HL-60 (cell line): Measurements from ENCODE around the gene KCNC3.

Experiments
- GABPA ChIP-seq: IDR thresholded peaks from 2 replicates; pipeline ENCODE4 v1.6.1; 2012; ENCODE audit warnings: low read depth
- POLR2AphosphoS5 ChIP-seq: IDR thresholded peaks from 2 replicates; pipeline ENCODE4 v1.6.1; 2012; ENCODE audit warnings: low read depth
- SPI1 ChIP-seq: IDR thresholded peaks from 2 replicates; pipeline ENCODE4 v1.6.1; 2012; ENCODE audit warnings: low read depth, mild to moderate bottlenecking, borderline replicate concordance
- TF ChIP-seq, protein P1 (sequence below): IDR thresholded peaks from one replicate; pipeline ENCODE4 v1.5.1; 2011; ENCODE audit warnings: low read length, control low read depth, inconsistent platforms; ENCODE audit not compliant: insufficient read depth
- TF ChIP-seq, protein P2 (sequence below): IDR thresholded peaks from 2 replicates; pipeline ENCODE4 v1.6.1; 2012; ENCODE audit warnings: low read depth; ENCODE audit not compliant: insufficient replicate concordance

DNA sequence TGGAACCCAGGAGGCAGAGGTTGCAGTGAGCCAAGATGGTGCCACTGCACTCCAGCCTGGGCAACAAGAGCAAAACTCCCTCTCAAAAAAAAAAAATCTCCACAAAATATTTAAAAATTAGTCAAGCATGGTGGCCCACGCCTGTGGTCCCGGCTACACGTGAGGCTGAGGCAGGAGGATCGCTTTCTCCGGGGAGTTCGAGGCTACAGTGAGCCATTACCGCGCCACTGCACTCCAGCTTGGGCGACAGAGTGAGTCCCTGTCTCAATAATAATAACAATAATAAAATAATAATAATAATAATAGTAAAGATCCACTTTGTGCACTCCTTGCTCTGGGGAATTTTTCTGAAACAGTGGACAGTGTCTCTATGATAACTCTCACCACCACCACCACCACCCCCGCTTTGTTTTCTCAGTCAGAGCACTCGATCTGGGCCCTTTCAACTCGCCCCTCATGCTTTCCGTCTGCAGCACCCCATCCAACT lies 27.6 kb upstream of the KCNC3 start:
- TF ChIP-seq, protein P1, sequence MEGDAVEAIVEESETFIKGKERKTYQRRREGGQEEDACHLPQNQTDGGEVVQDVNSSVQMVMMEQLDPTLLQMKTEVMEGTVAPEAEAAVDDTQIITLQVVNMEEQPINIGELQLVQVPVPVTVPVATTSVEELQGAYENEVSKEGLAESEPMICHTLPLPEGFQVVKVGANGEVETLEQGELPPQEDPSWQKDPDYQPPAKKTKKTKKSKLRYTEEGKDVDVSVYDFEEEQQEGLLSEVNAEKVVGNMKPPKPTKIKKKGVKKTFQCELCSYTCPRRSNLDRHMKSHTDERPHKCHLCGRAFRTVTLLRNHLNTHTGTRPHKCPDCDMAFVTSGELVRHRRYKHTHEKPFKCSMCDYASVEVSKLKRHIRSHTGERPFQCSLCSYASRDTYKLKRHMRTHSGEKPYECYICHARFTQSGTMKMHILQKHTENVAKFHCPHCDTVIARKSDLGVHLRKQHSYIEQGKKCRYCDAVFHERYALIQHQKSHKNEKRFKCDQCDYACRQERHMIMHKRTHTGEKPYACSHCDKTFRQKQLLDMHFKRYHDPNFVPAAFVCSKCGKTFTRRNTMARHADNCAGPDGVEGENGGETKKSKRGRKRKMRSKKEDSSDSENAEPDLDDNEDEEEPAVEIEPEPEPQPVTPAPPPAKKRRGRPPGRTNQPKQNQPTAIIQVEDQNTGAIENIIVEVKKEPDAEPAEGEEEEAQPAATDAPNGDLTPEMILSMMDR, result no peak
- TF ChIP-seq POLR2AphosphoS5, result no peak
- no peak for TF ChIP-seq GABPA
- TF ChIP-seq, protein P2, sequence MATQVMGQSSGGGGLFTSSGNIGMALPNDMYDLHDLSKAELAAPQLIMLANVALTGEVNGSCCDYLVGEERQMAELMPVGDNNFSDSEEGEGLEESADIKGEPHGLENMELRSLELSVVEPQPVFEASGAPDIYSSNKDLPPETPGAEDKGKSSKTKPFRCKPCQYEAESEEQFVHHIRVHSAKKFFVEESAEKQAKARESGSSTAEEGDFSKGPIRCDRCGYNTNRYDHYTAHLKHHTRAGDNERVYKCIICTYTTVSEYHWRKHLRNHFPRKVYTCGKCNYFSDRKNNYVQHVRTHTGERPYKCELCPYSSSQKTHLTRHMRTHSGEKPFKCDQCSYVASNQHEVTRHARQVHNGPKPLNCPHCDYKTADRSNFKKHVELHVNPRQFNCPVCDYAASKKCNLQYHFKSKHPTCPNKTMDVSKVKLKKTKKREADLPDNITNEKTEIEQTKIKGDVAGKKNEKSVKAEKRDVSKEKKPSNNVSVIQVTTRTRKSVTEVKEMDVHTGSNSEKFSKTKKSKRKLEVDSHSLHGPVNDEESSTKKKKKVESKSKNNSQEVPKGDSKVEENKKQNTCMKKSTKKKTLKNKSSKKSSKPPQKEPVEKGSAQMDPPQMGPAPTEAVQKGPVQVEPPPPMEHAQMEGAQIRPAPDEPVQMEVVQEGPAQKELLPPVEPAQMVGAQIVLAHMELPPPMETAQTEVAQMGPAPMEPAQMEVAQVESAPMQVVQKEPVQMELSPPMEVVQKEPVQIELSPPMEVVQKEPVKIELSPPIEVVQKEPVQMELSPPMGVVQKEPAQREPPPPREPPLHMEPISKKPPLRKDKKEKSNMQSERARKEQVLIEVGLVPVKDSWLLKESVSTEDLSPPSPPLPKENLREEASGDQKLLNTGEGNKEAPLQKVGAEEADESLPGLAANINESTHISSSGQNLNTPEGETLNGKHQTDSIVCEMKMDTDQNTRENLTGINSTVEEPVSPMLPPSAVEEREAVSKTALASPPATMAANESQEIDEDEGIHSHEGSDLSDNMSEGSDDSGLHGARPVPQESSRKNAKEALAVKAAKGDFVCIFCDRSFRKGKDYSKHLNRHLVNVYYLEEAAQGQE, result no peak
- no peak for TF ChIP-seq SPI1
